Sciatic nerve (tissue), 2 donors: Measurements from ENCODE around the gene ASIC4. TPM values are rescaled to one million over a fixed set of nuclear protein-coding genes. Genes with fewer than 3 reads are reported as not detected.

ENCODE experiments used
- ATAC-seq: fragments of 200-7000 bp; cut with Tn5 transposase; one replicate; pipeline ENCODE4 v1.9.1; 2020; ENCODE audit warnings: mild to moderate bottlenecking, moderate library complexity
- DNase-seq: peaks from one replicate; pipeline ENCODE4 v3.0.0-alpha.2; 2020; ENCODE audit warnings: low spot score
- intact Hi-C: fragments of 100-400 bp; cut with DNase I; formaldehyde crosslinking; loops from one replicate; pipeline ENCODE4 v1.14.2; 2022
- total RNA-seq: library from RNA; stranded (reverse); fragmentation: NEBNext Ultra II Directional; extraction: Animal tissue kit (Norgen Biotek cat#: 25700); gene quantifications from one replicate; pipeline ENCODE4 v1.2.1, GENCODE V29; 2021
- donor health status: DM: no; HTN: no; CAD: no.
- donor health status: DM: no; HTN: no; CAD: no.

Gene ASIC4
- total RNA-seq, 1 donor from 2014 or later: 0.31 TPM

DNA sequence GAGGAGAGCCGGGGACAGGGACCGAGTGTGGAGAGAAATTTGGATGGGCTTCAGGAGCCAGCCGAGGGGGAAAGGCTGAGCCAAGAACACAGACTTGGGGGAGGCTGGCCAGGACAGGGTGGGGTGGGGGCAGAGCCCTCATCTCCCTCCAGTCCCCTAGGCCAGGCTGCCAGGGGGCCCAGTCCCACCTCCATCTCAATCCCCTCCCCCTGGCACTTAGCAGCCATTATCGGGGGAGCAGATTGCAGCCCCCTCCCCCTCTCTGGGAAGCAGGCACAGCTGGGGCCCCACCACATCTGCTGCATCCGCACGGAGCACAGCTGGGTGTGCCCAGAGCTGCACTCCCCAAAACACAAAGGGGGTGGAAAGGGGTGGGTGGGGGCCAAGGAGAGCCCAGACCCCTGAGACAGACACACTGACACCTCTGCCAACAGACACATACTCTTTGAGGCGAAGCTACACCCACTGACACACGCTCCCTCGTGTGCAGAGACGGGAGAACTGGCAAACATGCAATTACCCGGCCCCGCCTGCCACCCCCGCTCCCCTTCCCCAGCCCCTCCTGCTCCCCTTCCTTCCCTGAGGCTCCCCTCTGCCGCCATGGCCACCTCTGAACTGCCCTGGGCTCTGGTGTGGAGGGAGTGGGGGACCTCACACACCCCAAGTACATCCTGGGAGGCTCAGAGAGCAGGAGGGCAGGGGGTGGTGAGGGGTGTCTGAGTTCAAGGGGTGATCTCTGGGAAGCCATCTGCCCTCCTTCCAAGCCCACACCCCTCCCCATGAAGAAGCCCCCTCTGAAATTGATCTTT, 5.1 kb upstream of the ASIC4 start:
- intact Hi-C loops: no loop called here
- ATAC-seq: peak; percentile 30
- DNase-seq: no peak

DNA sequence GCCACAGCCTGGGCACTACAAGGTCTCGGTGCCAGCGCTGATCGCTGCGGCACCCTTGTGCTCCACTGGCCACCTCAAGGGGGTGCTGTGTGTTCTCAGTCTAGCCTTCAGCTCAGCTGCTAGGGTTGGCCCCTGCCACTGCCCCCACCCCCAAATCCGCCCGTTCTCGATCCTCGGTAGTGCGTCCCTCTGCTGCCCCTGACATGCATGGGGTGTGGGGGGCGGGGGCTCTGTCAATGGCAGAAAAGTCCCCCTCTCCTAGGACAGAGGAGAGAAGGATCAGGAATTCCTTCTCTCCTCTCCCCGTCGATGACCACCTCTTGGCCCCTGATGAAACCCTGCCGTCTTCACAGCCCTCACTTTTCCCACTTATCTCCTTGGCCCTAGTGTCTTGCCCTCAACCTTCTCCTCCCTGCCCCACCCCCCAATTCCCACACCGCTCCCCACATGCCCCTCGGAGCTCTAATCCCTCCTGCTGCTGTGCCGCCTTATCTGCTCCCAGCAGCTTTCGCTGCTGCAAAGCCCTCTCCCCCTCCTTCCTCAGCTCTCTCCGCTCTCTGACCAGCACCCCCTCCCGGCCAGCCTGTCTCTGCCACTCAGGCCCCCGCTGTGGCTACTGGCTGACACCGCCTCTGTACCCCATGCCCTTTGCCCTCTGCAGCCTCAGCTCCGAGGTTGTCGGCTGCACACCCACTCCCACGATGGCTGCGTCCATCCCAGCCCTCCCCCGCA, 4.3 kb upstream of the ASIC4 start:
- intact Hi-C loops: no loop called here
- DNase-seq: peak; percentile 74
- peak; percentile 82 for ATAC-seq

DNA sequence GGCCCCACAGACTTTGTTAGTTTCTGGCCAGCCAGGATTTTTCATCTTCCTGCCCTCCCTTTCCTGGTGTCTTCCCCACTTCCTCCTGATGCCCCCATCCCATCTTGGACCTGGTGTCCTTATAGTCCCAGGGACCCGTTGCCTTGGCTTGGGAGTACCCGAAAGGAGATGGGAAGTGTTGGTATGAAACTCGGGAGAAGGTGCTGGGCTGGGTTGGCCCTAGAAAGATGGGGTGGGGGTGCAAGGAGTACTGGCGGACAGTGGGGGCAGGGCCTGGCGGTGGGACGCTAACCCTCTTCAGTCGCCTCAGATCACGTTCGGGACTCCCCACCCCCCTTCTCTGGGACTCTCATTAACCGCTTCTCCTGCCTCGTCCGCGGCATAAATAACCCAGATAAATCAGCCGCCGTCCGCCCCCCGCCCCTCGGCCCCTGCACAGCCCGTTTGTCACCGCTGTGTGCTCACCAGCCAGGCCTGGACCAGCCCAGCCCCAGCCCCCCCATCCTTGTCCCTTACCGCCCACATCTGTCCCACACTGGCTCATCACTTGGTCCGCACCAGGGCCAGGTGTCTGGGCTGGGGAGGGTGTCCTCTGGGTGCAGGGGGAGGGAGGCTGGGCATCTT, 3.7 kb upstream of the ASIC4 start:
- intact Hi-C loops: no loop called here
- no peak for DNase-seq
- ATAC-seq: no peak

DNA sequence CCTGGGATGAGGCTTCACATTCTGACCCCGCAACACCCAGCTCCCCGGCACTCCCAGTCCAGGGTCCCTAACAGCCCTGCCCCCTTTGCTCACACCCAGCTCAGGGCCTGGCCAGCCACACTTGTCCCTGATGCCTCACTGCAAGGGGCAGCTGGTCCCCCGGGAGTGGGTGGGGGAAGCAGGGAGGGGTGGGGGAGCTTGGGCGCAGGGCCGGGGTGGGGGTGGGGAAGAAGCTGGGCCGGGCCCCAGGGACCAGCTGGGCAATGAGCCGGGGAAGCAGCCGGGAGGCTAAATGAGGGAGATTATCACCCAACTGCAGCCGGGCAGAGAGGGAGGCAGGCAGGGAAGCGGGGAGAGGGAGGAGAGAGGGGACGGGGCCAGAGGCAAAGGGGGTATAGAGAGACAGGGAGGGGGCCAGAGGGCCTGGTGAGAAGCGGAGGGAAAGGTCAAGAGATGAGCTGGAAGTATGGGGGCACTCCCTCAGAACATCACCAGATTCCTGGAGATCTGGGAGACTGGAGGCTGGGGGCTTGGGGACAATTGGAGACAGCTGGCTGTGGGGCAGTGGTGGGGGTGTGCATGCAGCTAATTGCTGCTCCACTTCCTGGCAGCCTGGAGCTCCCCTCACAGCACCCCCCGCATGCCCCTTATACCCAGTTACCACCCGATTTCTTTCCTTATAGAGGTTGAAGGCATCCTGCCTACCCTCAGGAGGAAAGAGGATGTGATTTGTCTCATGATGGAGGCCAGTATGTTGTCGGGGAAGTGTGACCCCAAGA, 2.5 kb upstream of the ASIC4 start:
- DNase-seq: no peak
- no peak for ATAC-seq
- intact Hi-C loops: no loop called here

DNA sequence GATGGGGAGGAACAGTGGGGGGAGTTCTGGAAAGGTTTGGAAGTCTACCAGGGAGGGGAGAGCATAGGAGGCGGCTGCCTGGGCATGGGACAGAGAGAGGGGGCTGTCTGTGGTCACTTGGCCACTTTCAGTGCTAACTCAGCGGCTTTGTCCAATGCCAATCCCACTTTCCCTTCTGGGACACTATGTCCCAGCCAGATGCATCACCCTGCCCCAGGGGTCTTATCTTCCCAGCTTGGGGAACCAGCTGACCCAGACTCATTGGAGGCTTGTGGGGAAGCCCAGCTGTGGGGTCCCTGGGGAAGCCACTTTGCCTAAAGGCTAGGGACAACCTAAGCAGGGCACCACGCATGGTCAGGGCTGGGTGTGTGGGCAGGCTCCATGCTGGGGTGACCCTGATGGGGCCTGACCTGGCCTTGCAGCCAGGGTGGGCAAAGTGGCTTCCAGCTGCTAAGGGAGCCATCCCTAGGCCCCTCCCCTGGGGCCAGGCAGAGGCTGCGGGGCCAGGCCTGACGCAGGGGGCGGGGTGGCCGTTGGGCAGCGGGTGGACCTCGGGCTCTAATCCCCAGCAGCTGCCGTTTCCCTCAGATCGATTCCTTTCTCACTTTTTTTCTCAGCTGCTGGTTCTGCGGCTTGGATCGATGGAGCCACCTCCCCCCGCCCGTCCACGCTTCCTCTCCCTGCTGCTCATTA, 1.6 kb upstream of the ASIC4 start:
- DNase-seq (no peak), ATAC-seq (no peak)
- intact Hi-C loops: no loop called here

DNA sequence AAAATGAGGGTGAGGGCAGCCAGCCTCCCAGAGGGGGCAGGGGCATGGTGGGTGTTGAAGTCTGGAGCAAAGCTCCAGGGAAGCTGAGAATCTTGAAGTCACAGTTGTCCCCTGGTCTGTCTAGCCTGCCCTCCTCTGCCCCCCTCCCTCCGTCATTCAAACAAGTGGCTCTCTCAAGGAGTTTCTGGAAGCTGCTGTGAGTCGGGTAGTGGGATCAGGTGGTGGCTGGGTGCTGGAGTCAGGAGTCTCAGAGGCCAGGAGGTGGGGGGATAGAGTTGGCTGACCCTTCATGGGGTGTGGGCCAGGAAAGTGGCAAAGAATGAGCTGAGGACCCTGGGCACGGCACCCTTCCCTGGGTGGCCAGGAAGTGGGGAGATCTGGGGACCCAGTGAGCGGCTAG, 495 bp upstream of the ASIC4 start:
- ATAC-seq (no peak), DNase-seq (no peak)
- intact Hi-C loops: no loop called here

DNA sequence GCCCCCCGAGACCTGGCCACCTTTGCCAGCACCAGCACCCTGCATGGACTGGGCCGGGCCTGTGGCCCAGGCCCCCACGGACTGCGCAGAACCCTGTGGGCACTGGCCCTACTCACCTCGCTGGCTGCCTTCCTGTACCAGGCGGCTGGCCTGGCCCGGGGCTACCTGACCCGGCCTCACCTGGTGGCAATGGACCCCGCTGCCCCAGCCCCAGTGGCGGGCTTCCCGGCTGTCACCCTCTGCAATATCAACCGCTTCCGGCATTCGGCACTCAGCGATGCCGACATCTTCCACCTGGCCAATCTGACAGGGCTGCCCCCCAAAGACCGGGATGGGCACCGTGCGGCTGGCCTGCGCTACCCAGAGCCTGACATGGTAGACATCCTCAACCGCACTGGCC, 554 bp downstream of the ASIC4 start:
- ATAC-seq: no peak
- intact Hi-C loops: no loop called here
- DNase-seq: no peak

DNA sequence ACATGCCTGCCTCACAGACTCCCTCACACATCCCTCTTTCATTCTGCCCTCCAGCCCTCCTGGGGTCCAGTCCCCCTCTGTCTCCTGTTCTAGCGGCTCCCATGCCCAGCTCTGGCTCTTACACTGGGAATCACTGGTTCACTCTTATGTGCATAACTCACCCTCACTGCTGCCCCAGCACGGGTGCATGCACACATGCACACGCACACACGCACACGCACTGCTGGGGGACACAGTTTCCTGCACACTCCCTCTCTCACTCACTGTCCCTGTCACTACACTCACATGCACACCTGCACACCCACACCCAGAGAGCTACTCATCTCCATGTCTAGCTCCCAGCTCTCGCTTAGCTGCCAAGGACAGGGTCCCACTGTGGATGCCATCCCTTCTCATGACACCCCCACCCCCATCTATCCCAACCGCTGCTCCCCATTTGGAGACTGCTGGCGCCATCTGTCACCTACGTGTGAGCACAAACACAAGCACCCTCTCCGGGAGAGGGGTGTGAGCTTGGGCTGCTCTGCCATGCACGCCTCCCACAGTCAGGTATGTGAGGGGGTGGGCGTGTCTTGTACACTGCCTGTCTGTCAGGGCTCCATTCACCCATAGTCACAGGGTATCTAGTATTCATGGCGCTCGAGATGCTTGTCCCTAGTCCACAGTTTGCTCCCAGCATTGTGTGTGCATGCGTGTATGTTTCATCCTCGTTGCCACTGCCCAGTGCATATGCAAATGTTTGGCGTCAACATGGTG, 1.8 kb downstream of the ASIC4 start:
- DNase-seq (no peak), ATAC-seq (no peak)
- intact Hi-C loops: no loop called here

DNA sequence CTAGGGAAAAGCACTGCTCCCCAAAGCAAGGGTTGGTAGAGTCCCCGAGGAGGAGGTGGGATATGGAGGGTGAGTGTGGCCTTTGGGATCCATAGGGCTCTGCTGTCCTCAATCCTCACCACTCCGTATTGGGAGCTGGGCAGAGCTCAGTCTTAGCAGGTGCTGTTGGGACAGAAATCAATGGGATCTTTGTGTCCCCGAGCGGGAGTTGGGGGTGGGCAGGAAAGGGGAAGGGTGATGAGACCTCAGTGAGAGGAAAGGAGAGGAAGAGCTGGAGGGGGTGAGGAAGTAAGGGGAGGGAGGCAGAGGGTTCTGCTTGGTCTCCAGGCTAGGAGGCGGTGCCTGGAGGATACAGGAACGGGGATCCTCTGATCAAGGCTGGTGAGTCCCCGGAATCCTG, 2.6 kb downstream of the ASIC4 start:
- intact Hi-C loops: no loop called here
- DNase-seq: no peak
- ATAC-seq: no peak

DNA sequence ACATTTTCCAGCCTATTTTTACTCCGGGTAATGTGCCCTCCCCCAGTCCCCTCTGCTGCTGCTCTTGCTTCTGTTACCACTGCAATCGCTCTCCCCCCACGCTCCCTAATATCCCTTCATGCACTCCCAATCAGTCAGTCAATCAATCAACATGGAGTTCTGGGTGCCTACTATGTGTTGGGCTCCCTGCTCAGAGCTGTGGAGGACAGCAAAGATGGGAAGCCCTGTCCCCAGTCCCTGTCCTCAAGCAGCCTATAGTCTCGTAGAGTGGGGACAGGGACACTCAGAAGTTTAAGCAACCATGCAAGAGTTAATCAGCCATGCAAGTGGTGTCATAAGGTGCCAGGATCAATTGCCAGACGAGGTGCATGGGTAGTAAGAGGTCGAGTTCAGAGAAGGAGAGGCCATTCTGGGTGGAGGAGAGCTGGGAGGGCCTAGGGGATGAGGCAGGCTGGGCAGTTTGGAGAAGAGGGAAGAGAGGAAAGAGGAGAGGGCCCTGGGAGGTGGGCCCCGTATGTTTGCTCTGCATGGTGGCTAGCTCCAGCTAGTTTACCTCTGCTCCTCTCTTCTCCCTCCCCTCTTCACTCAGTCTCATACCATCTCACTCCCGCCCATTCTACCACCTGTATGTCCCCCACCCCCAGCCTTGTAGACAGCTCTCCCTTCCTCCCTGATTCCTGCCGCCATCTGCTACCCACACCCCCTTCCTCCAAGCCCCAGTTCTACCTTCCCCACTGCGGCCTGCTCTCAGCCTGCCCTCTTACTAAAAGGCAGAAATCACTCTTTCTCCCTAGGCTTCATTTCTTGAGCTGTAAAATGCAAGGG, 3.9 kb downstream of the ASIC4 start:
- DNase-seq (no peak), ATAC-seq (no peak)
- intact Hi-C loops: no loop called here

DNA sequence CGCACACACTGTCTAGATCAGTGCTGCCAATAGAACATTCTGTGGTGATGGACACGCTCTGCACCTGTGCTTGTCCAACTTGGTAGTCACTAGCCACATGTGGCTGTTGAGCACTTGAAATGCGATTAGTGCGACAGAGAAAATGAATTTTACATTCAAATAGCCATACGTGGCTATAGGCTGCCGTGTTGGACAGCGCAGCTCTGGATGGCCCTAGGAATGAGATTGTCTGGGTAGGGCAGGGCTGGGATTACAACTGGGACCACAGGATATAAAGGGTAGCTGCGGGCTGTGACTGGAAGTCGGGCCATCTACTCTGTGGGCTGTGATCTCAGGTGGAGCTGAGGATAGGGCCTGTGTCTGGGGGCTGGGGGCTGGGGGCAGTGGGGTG, 5.2 kb downstream of the ASIC4 start:
- intact Hi-C loops: no loop called here
- DNase-seq: no peak
- no peak for ATAC-seq

DNA sequence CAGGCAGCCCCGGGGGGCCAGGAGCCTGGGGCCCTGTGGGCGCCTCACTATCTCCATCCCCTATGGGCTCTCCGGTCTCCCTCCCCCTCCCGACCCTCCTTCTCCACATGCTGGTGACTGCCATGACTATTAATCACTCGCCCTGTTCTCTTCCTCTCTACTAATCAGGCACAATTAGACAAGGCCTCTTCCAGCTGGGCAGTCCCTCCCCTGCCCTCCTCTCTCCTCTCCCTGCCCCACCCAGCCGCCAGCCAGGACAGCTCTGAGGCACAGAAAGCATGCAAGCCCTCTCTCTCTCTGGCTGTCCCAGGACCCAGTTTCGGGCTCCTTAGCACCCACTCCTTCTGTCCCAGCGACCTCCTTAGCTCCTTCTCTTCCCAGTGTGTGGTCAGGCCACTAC, 5.8 kb downstream of the ASIC4 start:
- intact Hi-C loops: no loop called here
- DNase-seq (no peak), ATAC-seq (no peak)

DNA sequence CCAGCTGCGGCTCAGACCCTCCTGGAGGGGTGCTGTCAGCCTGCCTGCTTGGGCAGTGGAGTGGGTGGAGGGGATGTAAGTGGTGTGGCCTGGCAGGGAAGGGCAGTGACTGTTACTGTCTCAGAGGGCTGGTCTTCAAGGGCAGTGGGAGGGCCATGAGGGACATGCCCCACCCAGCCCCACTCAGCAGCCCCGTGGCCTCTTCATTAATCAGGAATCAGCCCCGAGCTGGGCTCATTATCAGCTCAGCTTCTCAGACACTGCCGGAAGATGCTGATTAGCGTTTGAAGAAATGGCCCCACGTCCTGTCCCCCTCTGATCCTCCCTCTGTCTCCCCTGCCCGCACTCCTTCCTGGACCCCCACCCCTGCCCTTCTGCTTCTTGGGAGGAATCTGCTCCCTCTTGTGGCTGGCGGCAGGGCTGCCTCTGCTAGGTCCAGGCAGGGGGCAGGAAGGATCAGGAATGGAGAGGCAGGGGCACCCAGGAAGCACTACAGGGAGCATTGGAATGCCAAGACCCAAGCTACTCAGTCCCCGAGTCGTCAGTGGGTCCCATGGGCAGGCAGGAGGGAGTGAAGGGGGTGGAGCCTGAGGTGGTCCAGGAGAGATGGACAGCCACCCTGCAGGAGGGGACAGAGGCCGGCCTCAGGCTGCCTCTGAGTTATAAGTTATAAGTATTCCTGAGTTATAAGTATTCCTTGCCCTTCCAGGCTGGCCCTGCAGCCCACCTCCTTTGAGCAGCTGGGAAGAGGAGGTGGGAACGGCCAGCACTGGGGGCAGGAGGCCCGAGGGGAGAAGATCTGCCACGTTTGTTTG, 7.0 kb downstream of the ASIC4 start:
- DNase-seq: no peak
- intact Hi-C loops: no loop called here
- peak; percentile 47 for ATAC-seq

DNA sequence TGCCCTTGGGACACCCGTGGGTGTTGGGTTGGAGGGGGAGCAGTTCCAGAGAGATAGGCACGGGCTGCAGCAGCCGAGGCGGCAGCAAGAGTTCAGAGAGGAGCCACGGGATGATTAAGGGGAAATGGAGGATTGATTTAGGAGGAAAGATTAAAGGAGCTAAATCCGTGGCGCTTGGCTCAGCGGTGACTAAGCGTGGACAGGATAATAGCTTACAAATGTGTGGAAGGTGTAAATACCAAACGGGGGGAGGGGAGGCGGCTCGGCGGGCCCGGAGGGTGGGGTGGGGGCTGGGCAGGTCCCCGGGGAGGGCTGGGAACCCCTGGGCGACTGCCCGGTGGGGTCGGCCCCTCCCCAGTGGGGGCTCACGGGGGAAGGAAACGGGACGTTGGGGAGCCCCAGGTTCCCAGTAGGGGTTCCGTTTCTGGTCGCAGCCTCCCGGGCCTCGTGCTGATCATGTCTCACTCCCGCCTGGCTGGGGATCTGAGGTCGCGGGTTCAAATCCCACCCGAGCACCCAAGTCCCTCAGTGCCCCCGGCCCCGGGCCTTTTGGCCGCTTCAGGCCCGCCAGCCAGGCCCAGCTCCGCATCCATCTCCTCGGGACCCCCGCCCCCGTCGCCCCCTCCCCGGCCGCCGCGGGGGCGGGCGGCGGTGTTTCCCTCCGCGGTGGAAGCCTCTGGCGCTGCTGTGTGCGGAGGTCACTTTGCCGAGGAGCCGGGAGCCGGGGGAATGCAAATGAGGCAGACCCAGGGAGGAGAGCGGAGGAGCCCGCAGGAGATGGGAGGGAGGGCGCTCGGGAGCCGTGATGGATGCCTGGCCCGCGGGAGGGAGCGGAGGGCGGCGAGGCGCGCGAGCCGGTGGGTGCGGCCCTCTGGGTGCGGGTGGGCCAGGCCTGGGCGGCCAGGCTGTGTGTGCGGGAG, 8.1 kb downstream of the ASIC4 start:
- DNase-seq (no peak), ATAC-seq (peak; percentile 23)
- intact Hi-C loops: no loop called here

DNA sequence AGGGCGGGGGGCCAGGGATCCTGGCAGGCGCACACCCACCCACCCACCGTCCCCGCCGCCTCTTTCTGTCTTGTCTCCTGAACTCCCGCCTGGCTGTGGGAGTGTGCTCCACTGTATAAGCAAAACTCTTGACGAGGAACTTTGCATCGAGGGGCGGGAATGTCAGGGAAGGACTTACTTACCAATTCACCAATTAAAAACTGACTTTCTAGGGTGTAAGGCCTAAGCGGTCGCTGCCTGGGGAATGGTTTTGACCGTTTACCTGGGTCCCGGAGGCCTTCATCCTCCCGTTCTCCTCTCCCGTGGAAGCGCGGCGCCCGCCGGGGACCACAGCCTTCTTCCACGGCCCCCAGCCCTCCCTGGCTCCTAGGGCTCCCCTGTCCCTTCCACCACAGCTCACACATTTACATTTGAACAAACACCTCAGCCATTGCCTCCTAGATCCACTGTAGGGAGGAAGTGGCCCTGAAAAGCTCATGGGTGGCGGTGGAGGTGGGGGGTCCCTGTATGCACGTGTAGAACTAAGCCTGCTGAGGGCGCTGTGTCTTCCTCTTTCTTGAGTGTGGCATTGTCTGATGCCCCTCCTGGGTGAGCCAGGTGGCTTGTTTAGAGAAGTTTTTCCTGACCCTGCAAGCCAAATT, 8.9 kb downstream of the ASIC4 start:
- intact Hi-C loops: no loop called here
- no peak for ATAC-seq
- DNase-seq: no peak
